Measurements from ENCODE around the gene NKX6-1. TPM values are rescaled to one million over a fixed set of nuclear protein-coding genes. Genes with fewer than 3 reads are reported as not detected.

NKX6-1 gene
- total and polyA plus RNA-seq, 2 donors from 2014 or later, result 0.35 TPM; not detected in 1

GRCh38 chr4:84451546-84451945 is 47.5 kb downstream of the NKX6-1 start:
- FAIRE-seq, result no peak
- Histone ChIP-seq H3K9me3 (ENCODE audit: control insufficient read depth in 2 of 3, insufficient read depth in 1 of 3, low read length in 3 of 3) (no peaks in the 10 kb centered on the region), H3K4me1 (ENCODE audit: control insufficient read depth in 2 of 3, insufficient read depth in 2 of 3, low read depth in 1 of 3, low read length in 3 of 3) (no peaks in the 10 kb centered on the region), H3K4me3 (ENCODE audit: low read length in 3 of 3) (no peak overlapping the region), H3K27me3 (ENCODE audit: control insufficient read depth, insufficient read depth, low read length) (no peaks in the 10 kb centered on the region), H3K9ac (ENCODE audit: low read length in 3 of 3) (no peak overlapping the region), H3K27ac (ENCODE audit: low read depth in 2 of 2, low read length in 2 of 2) (no peak overlapping the region), H3K36me3 (ENCODE audit: control insufficient read depth in 2 of 3, insufficient read depth in 3 of 3, low read length in 3 of 3) (no peaks in the 10 kb centered on the region)
- intact Hi-C loops (cut with DNase I), result no loop called here
- peak; percentile 25 for TF ChIP-seq CTCF (IDR thresholded peaks at IDR 0.05; ENCODE audit: borderline replicate concordance, extremely low read depth, insufficient read depth)
- DNase-seq, result no peak

- Histone ChIP-seq H3K36me3 (ENCODE audit: control insufficient read depth in 2 of 3, insufficient read depth in 3 of 3, low read length in 3 of 3) (no peaks in the 10 kb centered on the region), H3K27ac (ENCODE audit: low read depth in 2 of 2, low read length in 2 of 2) (no peak overlapping the region), H3K9me3 (ENCODE audit: control insufficient read depth in 2 of 3, insufficient read depth in 1 of 3, low read length in 3 of 3) (no peaks in the 10 kb centered on the region), H3K9ac (ENCODE audit: low read length in 3 of 3) (no peak overlapping the region), H3K27me3 (ENCODE audit: control insufficient read depth, insufficient read depth, low read length) (no peaks in the 10 kb centered on the region), H3K4me3 (ENCODE audit: low read length in 3 of 3) (no peak overlapping the region), H3K4me1 (ENCODE audit: control insufficient read depth in 2 of 3, insufficient read depth in 2 of 3, low read depth in 1 of 3, low read length in 3 of 3) (no peaks in the 10 kb centered on the region)
- FAIRE-seq (no peak), DNase-seq (peak in 1 of 5 donors; percentile 10)
- no peak for TF ChIP-seq CTCF (IDR thresholded peaks at IDR 0.05; ENCODE audit: borderline replicate concordance, extremely low read depth, insufficient read depth)
- intact Hi-C loops (cut with DNase I), result no loop called here
These were observed 55.6 kb downstream of the NKX6-1 start for GRCh38 chr4:84443523-84443922.

- no peak for FAIRE-seq
- Histone ChIP-seq H3K9me3 (ENCODE audit: control insufficient read depth in 2 of 3, insufficient read depth in 1 of 3, low read length in 3 of 3) (no peaks in the 10 kb centered on the region), H3K4me1 (ENCODE audit: control insufficient read depth in 2 of 3, insufficient read depth in 2 of 3, low read depth in 1 of 3, low read length in 3 of 3) (no peaks in the 10 kb centered on the region), H3K36me3 (ENCODE audit: control insufficient read depth in 2 of 3, insufficient read depth in 3 of 3, low read length in 3 of 3) (no peaks in the 10 kb centered on the region), H3K27me3 (ENCODE audit: control insufficient read depth, insufficient read depth, low read length) (no peaks in the 10 kb centered on the region), H3K9ac (ENCODE audit: low read length in 3 of 3) (no peak overlapping the region), H3K27ac (ENCODE audit: low read depth in 2 of 2, low read length in 2 of 2) (no peak overlapping the region), H3K4me3 (ENCODE audit: low read length in 3 of 3) (no peak overlapping the region)
- no peak for TF ChIP-seq CTCF (IDR thresholded peaks at IDR 0.05; ENCODE audit: borderline replicate concordance, extremely low read depth, insufficient read depth)
- intact Hi-C loops (cut with DNase I), result no loop called here
- DNase-seq, result no peak
These were observed 56.3 kb downstream of the NKX6-1 start for GRCh38 chr4:84442778-84443177.

Other genes starting within 250 kb of the NKX6-1 start
- gene CDS1, start 83.8 kb upstream of the NKX6-1 start, total RNA-seq, result 18.8 TPM
- 13.5 TPM for gene CDS1, start 83.8 kb upstream of the NKX6-1 start, polyA plus RNA-seq (ENCODE audit: insufficient read depth, low read depth, low replicate concordance)